Bronchial epithelial cell (primary cell): ENCODE measurements around the gene MRTFA. TPM values are rescaled to one million over a fixed set of nuclear protein-coding genes. Genes with fewer than 3 reads are reported as not detected.

Experiments used
- DNase-seq: peaks from one replicate; pipeline ENCODE4 v3.0.0-alpha.2; 2010; ENCODE audit warnings: low read depth
- FAIRE-seq: peaks from 2 replicates; lab custom pipeline; 2011; peaks lifted over from hg19 to GRCh38; lab: Jason Lieb, UNC
- H3K27me3 ChIP-seq: 2 replicates; pipeline ENCODE4 v1.5.1; 2011; ENCODE audit warnings: low read length; ENCODE audit not compliant: control insufficient read depth, insufficient read depth
- H3K36me3 ChIP-seq: 2 replicates; pipeline ENCODE4 v1.5.1; 2011; ENCODE audit warnings: low read length; ENCODE audit not compliant: control insufficient read depth, insufficient read depth
- H3K4me3 ChIP-seq: 2 replicates; pipeline ENCODE4 v1.5.1; 2011; ENCODE audit warnings: mild to moderate bottlenecking, low read depth, low read length, control low read depth
- CTCF ChIP-seq: IDR thresholded peaks from 2 replicates; pipeline ENCODE4 v1.5.1; 2011; ENCODE audit warnings: mild to moderate bottlenecking, moderate library complexity, low read length, control low read depth, inconsistent platforms; ENCODE audit not compliant: insufficient read depth, severe bottlenecking
- total RNA-seq: library from RNA; depleted of rRNA; stranded (reverse); fragments of >200 nt; gene quantifications from 2 replicates; pipeline ENCODE4 v1.2.1, GENCODE V29; 2014

The MRTFA gene
- total RNA-seq, 1 donor from 2014 or later = 25.3 TPM

GRCh38 chr22:40498420-40499208, 137.9 kb downstream of the MRTFA start:
- H3K27me3 ChIP-seq = no peaks in the 10 kb centered on the region
- peak; percentile 76 for FAIRE-seq
- H3K36me3 ChIP-seq = no peaks in the 10 kb centered on the region
- TF ChIP-seq CTCF = no peak
- DNase-seq = peak; percentile 100
- H3K4me3 ChIP-seq = no peak overlapping the region

- Histone ChIP-seq H3K27me3 (no peaks in the 10 kb centered on the region), H3K4me3 (no peak overlapping the region), H3K36me3 (no peaks in the 10 kb centered on the region)
- no peak for FAIRE-seq
- no peak for DNase-seq
- TF ChIP-seq CTCF = no peak
Observed at GRCh38 chr22:40493441-40493840, 143.1 kb downstream of the MRTFA start.

GRCh38 chr22:40491990-40492631, 144.4 kb downstream of the MRTFA start:
- Histone ChIP-seq H3K36me3 (no peaks in the 10 kb centered on the region), H3K4me3 (no peak overlapping the region), H3K27me3 (no peaks in the 10 kb centered on the region)
- DNase-seq (no peak), FAIRE-seq (peak; percentile 55)
- no peak for TF ChIP-seq CTCF

- DNase-seq (peak; percentile 66), FAIRE-seq (no peak)
- Histone ChIP-seq H3K36me3 (no peaks in the 10 kb centered on the region), H3K27me3 (no peaks in the 10 kb centered on the region), H3K4me3 (no peak overlapping the region)
- TF ChIP-seq CTCF = peak; percentile 66
Observed at GRCh38 chr22:40487663-40488249, 148.8 kb downstream of the MRTFA start.

- no peak overlapping the region for H3K4me3 ChIP-seq
- no peak for FAIRE-seq
- DNase-seq = peak; percentile 23
- no peaks in the 10 kb centered on the region for H3K27me3 ChIP-seq
- H3K36me3 ChIP-seq = no peaks in the 10 kb centered on the region
- TF ChIP-seq CTCF = no peak
Observed at GRCh38 chr22:40486962-40487602, 149.4 kb downstream of the MRTFA start.
